ENCODE measurements around the gene THRSP.
"Not testable (repeated sequence)": the region's sequence is repeated elsewhere in the genome, so short reads cannot be mapped to it uniquely, and the experiment has no call there.

THRSP gene

DNA sequence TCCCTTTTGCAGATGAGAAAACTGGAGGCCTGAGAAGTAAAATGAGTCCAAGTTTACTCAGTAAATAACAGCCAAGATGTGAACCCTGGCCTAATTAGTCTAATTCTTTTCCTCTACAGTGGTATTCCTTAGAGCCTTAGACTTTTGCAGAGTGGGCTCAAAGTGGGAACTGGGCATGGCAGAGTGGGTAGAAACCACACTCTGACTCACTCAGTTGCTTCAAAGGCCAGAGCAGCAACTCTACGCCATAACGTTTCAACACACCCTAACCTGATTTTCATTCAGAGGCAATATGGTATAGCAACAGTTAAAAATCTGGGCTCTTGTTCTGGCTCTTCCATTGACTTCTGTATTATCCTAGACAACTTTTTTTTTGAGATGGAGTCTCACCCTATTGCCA, 2.8 kb downstream of the THRSP start:
- H3K27ac ChIP-seq (ENCODE audit: low read depth, low read length), result no peak overlapping the region
- no peak overlapping the region for H3K9ac ChIP-seq (ENCODE audit: low read length)
- no peaks in the 10 kb centered on the region for H3K4me1 ChIP-seq (ENCODE audit: control insufficient read depth, insufficient read depth, low read length)
- peaks cover 32% of the 10 kb centered on the region for H3K36me3 ChIP-seq (ENCODE audit: control insufficient read depth, insufficient read depth, low read length)
- no peaks in the 10 kb centered on the region for H3K27me3 ChIP-seq (ENCODE audit: control insufficient read depth, insufficient read depth, low read length)
- no peaks in the 10 kb centered on the region for H3K9me3 ChIP-seq (ENCODE audit: control insufficient read depth, insufficient read depth, low read depth, low read length)
- H3K4me3 ChIP-seq (ENCODE audit: low read depth, low read length), result no peak overlapping the region

DNA sequence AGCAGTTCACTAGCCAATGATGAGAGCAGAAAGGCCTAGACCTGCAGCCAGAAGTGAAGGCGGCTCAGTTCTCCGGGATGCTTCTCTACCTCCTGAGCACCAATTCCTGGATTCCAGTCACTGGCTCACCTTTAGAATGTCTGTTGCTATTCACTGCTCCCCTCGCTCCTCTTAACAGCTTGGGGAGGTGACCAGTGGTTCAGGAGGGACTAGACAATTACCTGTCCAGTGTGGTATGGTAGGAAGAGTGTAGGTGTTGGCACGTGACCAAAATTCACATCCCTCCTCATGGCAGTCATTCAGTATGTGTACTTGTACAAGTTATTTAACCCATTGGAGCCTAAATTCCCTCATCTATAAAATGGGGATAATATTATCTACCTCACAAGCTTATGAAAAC, 4.0 kb downstream of the THRSP start:
- Histone ChIP-seq H3K27ac (ENCODE audit: low read depth, low read length) (no peak overlapping the region), H3K4me1 (ENCODE audit: control insufficient read depth, insufficient read depth, low read length) (no peaks in the 10 kb centered on the region), H3K27me3 (ENCODE audit: control insufficient read depth, insufficient read depth, low read length) (no peaks in the 10 kb centered on the region), H3K4me3 (ENCODE audit: low read depth, low read length) (no peak overlapping the region), H3K9me3 (ENCODE audit: control insufficient read depth, insufficient read depth, low read depth, low read length) (no peaks in the 10 kb centered on the region), H3K9ac (ENCODE audit: low read length) (no peak overlapping the region), H3K36me3 (ENCODE audit: control insufficient read depth, insufficient read depth, low read length) (peaks cover 44% of the 10 kb centered on the region)

DNA sequence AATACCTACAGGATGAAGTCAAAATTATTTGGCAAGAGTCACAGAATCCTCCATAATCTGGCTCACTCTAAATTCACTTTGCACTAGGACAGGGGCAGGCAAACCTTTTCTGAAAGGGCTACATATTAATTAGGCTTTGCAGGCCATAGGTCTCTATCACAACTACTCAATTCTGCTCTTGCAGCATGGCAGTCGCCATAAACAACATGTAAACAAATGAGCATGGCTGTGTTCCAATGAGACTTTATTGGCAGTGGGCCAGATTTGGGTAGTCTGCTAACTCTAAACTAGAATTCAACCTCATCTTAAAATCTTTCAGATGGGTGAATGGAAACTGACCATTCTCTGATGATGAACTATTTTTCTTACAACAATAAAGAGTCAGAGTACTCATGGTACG, 5.8 kb downstream of the THRSP start:
- Histone ChIP-seq H3K27ac (ENCODE audit: low read depth, low read length) (no peak overlapping the region), H3K36me3 (ENCODE audit: control insufficient read depth, insufficient read depth, low read length) (peaks cover 51% of the 10 kb centered on the region), H3K4me3 (ENCODE audit: low read depth, low read length) (no peak overlapping the region), H3K9me3 (ENCODE audit: control insufficient read depth, insufficient read depth, low read depth, low read length) (no peaks in the 10 kb centered on the region), H3K9ac (ENCODE audit: low read length) (no peak overlapping the region), H3K4me1 (ENCODE audit: control insufficient read depth, insufficient read depth, low read length) (no peaks in the 10 kb centered on the region), H3K27me3 (ENCODE audit: control insufficient read depth, insufficient read depth, low read length) (no peaks in the 10 kb centered on the region)

DNA sequence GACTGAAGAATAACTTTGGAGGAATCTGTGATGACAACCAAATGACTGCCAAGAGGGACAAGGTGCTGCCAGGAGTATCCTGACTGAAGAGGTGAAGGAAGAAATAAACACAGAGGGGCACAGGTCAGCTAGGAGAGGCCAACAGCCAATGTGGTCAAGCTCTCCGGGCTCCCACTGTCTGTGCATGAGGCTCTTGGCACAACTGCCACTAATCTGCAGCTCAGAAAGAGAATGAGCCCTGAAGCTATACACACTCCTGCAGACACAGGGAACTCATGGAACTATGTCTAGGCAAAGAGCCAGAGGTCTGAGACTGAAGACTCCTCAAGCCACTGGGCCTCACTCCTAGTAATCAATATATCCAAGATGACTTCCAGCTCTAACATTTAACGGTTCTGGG, 7.0 kb downstream of the THRSP start:
- Histone ChIP-seq H3K9ac (ENCODE audit: low read length) (no peak overlapping the region), H3K9me3 (ENCODE audit: control insufficient read depth, insufficient read depth, low read depth, low read length) (no peaks in the 10 kb centered on the region), H3K4me1 (ENCODE audit: control insufficient read depth, insufficient read depth, low read length) (no peaks in the 10 kb centered on the region), H3K4me3 (ENCODE audit: low read depth, low read length) (no peak overlapping the region), H3K27ac (ENCODE audit: low read depth, low read length) (no peak overlapping the region), H3K36me3 (ENCODE audit: control insufficient read depth, insufficient read depth, low read length) (peaks cover 51% of the 10 kb centered on the region), H3K27me3 (ENCODE audit: control insufficient read depth, insufficient read depth, low read length) (no peaks in the 10 kb centered on the region)

DNA sequence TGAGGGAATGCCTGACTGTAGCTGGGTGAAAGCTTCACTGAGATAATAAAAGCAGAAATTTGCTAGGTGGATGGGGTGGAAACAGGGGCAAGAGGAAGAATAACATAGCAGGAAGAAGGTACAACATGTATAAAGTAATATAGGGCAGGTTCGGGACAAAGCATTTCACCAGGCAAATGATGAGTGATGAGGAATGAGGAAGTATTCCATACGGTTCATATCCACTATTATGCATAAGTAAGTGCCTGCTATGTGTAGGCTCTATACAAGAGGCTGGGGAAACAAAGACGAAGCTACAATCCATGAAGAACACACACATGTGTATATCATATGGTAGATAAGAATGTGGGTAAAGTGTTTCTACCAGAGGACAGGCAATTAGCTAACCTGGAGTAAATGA, 8.1 kb downstream of the THRSP start:
- Histone ChIP-seq H3K9ac (ENCODE audit: low read length) (no peak overlapping the region), H3K9me3 (ENCODE audit: control insufficient read depth, insufficient read depth, low read depth, low read length) (no peaks in the 10 kb centered on the region), H3K27me3 (ENCODE audit: control insufficient read depth, insufficient read depth, low read length) (no peaks in the 10 kb centered on the region), H3K4me3 (ENCODE audit: low read depth, low read length) (no peak overlapping the region), H3K27ac (ENCODE audit: low read depth, low read length) (no peak overlapping the region), H3K36me3 (ENCODE audit: control insufficient read depth, insufficient read depth, low read length) (peaks cover 52% of the 10 kb centered on the region), H3K4me1 (ENCODE audit: control insufficient read depth, insufficient read depth, low read length) (no peaks in the 10 kb centered on the region)

DNA sequence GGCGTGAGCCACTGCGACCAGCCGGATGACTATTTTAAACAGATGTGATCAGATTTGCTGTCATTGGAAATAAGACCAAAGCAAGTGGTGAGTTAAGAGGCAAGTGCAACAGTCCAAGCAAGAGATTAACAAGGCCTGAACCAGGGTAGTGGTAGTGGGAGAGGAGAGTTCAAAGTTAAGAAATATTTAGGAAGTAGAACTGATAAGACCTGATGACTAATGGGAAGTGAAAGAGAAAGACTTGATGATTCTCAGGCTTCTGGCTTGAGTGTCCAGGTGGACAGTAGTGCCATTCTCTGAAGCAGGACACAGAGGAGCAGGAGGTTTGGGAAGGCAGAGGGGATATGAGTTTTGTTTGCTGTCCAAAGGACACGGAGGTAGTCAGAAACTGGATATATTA, 8.8 kb downstream of the THRSP start:
- Histone ChIP-seq H3K9ac (ENCODE audit: low read length) (no peak overlapping the region), H3K27me3 (ENCODE audit: control insufficient read depth, insufficient read depth, low read length) (no peaks in the 10 kb centered on the region), H3K36me3 (ENCODE audit: control insufficient read depth, insufficient read depth, low read length) (peaks cover 53% of the 10 kb centered on the region)

DNA sequence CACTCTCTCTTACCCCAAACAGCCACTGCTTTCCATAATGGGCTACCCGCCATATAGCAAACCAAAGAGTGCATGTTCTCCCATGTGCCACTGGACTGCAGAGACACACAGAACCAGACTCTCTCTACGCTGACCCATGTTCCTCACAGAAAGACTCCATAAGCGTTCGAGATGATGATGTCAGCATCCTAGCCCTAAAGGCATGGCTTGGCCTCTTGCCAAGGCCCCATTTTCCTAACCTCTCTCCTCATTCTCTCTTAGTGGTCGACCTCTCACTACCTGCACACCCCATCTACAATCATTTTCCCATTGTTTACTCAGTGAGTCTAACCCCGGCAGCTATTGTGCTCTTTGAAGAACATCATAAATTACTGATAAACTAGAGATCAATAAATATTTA, 11.1 kb downstream of the THRSP start:
- H3K4me1 ChIP-seq (ENCODE audit: control insufficient read depth, insufficient read depth, low read length), result peaks cover 6% of the 10 kb centered on the region; the same call in 1 of the 2 replicates
- no peaks in the 10 kb centered on the region for H3K9me3 ChIP-seq (ENCODE audit: control insufficient read depth, insufficient read depth, low read depth, low read length)
- peaks cover 37% of the 10 kb centered on the region for H3K36me3 ChIP-seq (ENCODE audit: control insufficient read depth, insufficient read depth, low read length)
- no peaks in the 10 kb centered on the region for H3K27me3 ChIP-seq (ENCODE audit: control insufficient read depth, insufficient read depth, low read length)
- H3K27ac ChIP-seq (ENCODE audit: low read depth, low read length), result no peak overlapping the region
- H3K9ac ChIP-seq (ENCODE audit: low read length), result no peak overlapping the region
- no peak overlapping the region for H3K4me3 ChIP-seq (ENCODE audit: low read depth, low read length)

More for the DNA sequence above, 8.8 kb downstream of the THRSP start:
- Histone ChIP-seq H3K4me1 (ENCODE audit: control insufficient read depth, insufficient read depth, low read length) (no peaks in the 10 kb centered on the region), H3K27ac (ENCODE audit: low read depth, low read length) (no peak overlapping the region), H3K9me3 (ENCODE audit: control insufficient read depth, insufficient read depth, low read depth, low read length) (no peaks in the 10 kb centered on the region), H3K4me3 (ENCODE audit: low read depth, low read length) (no peak overlapping the region)

DNA sequence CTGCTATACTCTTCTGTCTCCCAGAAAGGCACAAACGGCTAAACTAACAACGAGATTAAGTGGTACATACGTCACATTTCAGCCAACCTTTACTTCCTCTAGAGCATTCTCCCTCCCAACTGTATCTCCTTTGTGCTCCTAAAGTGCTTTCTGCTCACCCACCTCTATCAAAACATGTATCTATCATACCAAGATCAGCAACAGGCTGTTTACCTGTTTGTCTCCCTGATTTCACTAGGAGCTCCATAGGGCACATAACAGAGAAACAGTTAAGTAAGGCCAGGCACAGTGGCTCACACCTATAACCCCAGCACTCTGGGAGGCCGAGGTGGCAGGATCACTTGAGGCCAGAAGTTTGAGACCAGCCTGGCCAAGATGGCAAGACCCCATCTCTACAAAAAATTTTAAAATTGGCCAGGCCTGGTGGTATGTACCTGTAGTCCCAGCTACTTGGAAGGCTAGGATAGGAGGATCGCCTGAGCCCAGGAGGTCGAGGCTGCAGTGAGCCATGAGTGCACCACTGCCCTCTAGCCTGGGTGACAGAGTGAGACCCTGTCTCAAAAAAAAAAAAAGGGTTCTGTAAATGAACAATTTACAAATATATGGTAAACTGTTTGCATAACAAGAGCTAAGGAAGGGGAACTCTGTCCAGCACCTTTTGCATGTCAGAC, 13.2 kb downstream of the THRSP start:
- no peaks in the 10 kb centered on the region for H3K9me3 ChIP-seq (ENCODE audit: control insufficient read depth, insufficient read depth, low read depth, low read length)
- peaks cover 16% of the 10 kb centered on the region for H3K4me1 ChIP-seq (ENCODE audit: control insufficient read depth, insufficient read depth, low read length)
- H3K4me3 ChIP-seq (ENCODE audit: low read depth, low read length), result no peak overlapping the region
- H3K27ac ChIP-seq (ENCODE audit: low read depth, low read length), result no peak overlapping the region
- H3K9ac ChIP-seq (ENCODE audit: low read length), result no peak overlapping the region
- peaks cover 17% of the 10 kb centered on the region for H3K36me3 ChIP-seq (ENCODE audit: control insufficient read depth, insufficient read depth, low read length)
- H3K27me3 ChIP-seq (ENCODE audit: control insufficient read depth, insufficient read depth, low read length), result no peaks in the 10 kb centered on the region

DNA sequence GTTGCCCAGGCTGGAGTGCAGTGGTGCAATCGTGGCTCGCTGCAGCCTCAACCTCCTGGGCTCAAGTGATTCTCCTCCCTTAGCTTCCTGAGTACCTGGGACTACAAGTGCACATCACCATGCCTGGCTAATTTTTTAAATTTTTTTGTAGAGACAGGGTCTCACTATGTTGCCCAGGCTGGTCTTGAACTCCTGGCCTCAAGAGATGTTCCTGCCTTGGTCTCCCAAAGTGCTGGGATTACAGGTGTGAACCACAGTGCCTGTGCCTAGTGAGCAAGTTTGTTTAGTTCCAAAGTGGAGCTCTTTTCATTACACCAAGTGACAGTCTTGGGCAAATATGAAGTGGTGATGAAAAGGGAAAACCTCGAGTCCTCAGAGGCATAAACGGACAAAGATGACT, 13.9 kb downstream of the THRSP start:
- H3K9ac ChIP-seq (ENCODE audit: low read length); H3K9me3 ChIP-seq (ENCODE audit: control insufficient read depth, insufficient read depth, low read depth, low read length); H3K27ac ChIP-seq (ENCODE audit: low read depth, low read length); H3K27me3 ChIP-seq (ENCODE audit: control insufficient read depth, insufficient read depth, low read length): not testable (repeated sequence)
- H3K4me3 ChIP-seq (ENCODE audit: low read depth, low read length), result peak overlapping the region; percentile 86; the same call in 1 of the 2 replicates
- peaks cover 16% of the 10 kb centered on the region for H3K4me1 ChIP-seq (ENCODE audit: control insufficient read depth, insufficient read depth, low read length)
- peaks cover 11% of the 10 kb centered on the region for H3K36me3 ChIP-seq (ENCODE audit: control insufficient read depth, insufficient read depth, low read length)

DNA sequence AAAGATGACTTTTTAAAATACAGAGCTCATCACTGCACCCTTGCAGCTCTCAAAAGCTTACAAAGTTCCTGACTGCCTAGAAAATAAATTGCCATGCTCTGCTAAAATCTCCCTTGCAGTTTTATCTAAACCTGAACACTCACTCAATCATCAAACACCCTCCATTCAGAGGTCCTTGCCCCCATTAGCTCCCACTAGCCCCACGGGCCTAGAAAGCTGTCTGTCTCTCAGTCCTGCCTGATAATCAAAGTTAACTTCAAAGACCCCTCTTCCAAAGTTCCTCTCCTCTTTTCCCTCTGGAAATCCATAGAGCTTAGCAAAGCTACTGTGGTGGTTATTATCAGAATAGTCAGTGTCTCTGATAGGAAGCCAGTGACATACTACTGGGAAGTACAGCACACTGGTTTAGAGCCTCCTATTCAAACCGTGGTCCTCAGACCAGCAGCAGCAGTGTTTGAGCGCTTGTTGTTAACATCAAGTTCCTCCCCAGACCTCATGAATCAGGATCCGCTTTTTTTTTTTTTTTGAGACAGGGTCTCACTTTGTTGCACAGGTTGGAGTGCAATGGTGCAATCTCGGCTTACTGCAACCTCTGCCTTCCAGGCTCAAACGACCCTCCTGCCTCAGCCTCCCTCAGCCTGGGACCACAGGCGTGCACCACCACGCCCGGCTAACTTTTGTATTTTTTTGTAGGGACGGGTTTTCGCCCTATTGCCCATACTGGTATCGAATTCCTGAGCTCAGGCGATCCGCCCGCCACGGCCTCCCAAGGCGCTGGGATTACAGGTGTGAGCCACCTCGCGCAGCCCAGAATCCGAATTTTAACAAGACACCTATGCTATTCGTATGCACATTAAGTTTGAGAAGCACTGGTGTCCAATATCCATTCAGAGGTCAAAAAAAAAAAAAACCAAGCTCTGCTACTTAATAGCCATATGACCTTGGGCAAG, 14.8 kb downstream of the THRSP start:
- Histone ChIP-seq H3K4me3 (ENCODE audit: low read depth, low read length) (peak overlapping the region; percentile 86), H3K27ac (ENCODE audit: low read depth, low read length) (no peak overlapping the region), H3K27me3 (ENCODE audit: control insufficient read depth, insufficient read depth, low read length) (no peaks in the 10 kb centered on the region), H3K9ac (ENCODE audit: low read length) (peak overlapping the region; percentile 94), H3K9me3 (ENCODE audit: control insufficient read depth, insufficient read depth, low read depth, low read length) (no peaks in the 10 kb centered on the region), H3K4me1 (ENCODE audit: control insufficient read depth, insufficient read depth, low read length) (peaks cover 16% of the 10 kb centered on the region), H3K36me3 (ENCODE audit: control insufficient read depth, insufficient read depth, low read length) (0 out of 2 replicates have a peak, but pooled peaks cover 2% of the 10 kb centered on the region)
